Osteocyte (in vitro differentiated cells): Measurements from ENCODE around the gene SPRN. TPM values are rescaled to one million over a fixed set of nuclear protein-coding genes. Genes with fewer than 3 reads are reported as not detected.
A peak's percentile ranks its signal among the peaks of the same experiment; 100 is the strongest.

Experiments
- DNase-seq: peaks from one replicate; pipeline ENCODE4 v3.0.0; 2021; ENCODE audit warnings: mixed read lengths; ENCODE audit not compliant: unreplicated experiment; ENCODE audit errors: extremely low spot score
- H3K27ac Mint-ChIP-seq: one replicate; pipeline ENCODE4 v1.8.0; 2021; ENCODE audit warnings: mild to moderate bottlenecking, mixed read lengths; ENCODE audit not compliant: unreplicated experiment
- H3K27me3 Mint-ChIP-seq: one replicate; pipeline ENCODE4 v1.8.0; 2021; ENCODE audit warnings: mixed read lengths; ENCODE audit not compliant: unreplicated experiment
- H3K36me3 Mint-ChIP-seq: one replicate; pipeline ENCODE4 v1.8.0; 2021; ENCODE audit warnings: mixed read lengths; ENCODE audit not compliant: unreplicated experiment
- H3K4me1 Mint-ChIP-seq: one replicate; pipeline ENCODE4 v1.8.0; 2021; ENCODE audit warnings: mixed read lengths; ENCODE audit not compliant: unreplicated experiment
- H3K4me3 Mint-ChIP-seq: one replicate; pipeline ENCODE4 v1.8.0; 2021; ENCODE audit warnings: mild to moderate bottlenecking, moderate library complexity, mixed read lengths; ENCODE audit not compliant: unreplicated experiment
- H3K9me3 Mint-ChIP-seq: one replicate; pipeline ENCODE4 v1.8.0; 2021; ENCODE audit warnings: mixed read lengths; ENCODE audit not compliant: unreplicated experiment
- total RNA-seq: library from RNA; stranded (reverse); gene quantifications from 2 replicates; pipeline ENCODE4 v1.2.1, GENCODE V29; 2021
- TF ChIP-seq, protein P1 (sequence below): fragments of 200-600 bp; sonication (generic); IDR thresholded peaks from 2 replicates; pipeline ENCODE4 v1.5.0; 2021; ENCODE audit warnings: antibody characterized with exemption, mild to moderate bottlenecking, moderate library complexity

The SPRN gene
- total RNA-seq, 1 donor from 2014 or later, result 2.2 TPM

DNA sequence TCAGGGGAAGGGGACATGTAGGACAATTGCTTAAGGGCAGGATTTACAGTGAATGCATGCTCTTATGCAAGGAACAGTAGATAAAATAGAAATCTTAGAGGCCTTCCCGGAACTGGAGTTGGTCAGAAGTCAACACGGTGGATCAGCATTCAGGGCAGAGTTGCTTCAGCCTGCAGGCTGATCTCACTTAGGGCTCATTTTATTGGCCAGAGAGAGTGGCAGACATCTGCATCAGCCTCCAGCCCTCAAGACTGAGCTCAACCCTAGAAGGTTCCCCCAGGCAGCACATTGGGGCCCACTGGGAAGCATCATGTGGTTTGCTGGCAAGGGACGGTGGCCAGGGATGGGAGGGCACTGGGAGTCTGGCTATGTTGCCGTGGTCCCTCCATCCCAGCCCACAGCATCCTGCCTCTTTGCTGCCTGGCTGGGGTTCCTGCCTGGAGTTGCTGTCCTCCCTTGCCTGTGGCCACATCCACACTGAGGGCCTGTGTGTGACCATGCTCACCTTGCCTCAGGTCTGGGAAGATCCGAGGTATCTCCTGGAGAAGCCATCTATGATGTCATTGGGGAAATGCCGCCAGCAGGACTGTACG lies 42.4 kb upstream of the SPRN start:
- Mint-ChIP-seq H3K9me3 (peaks cover 21% of the 10 kb centered on the region), H3K4me3 (no peak overlapping the region), H3K4me1 (no peaks in the 10 kb centered on the region), H3K27ac (no peak overlapping the region), H3K36me3 (peaks cover 16% of the 10 kb centered on the region), H3K27me3 (no peaks in the 10 kb centered on the region)
- no peak for DNase-seq
- TF ChIP-seq, protein P1, sequence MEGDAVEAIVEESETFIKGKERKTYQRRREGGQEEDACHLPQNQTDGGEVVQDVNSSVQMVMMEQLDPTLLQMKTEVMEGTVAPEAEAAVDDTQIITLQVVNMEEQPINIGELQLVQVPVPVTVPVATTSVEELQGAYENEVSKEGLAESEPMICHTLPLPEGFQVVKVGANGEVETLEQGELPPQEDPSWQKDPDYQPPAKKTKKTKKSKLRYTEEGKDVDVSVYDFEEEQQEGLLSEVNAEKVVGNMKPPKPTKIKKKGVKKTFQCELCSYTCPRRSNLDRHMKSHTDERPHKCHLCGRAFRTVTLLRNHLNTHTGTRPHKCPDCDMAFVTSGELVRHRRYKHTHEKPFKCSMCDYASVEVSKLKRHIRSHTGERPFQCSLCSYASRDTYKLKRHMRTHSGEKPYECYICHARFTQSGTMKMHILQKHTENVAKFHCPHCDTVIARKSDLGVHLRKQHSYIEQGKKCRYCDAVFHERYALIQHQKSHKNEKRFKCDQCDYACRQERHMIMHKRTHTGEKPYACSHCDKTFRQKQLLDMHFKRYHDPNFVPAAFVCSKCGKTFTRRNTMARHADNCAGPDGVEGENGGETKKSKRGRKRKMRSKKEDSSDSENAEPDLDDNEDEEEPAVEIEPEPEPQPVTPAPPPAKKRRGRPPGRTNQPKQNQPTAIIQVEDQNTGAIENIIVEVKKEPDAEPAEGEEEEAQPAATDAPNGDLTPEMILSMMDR, result no peak

DNA sequence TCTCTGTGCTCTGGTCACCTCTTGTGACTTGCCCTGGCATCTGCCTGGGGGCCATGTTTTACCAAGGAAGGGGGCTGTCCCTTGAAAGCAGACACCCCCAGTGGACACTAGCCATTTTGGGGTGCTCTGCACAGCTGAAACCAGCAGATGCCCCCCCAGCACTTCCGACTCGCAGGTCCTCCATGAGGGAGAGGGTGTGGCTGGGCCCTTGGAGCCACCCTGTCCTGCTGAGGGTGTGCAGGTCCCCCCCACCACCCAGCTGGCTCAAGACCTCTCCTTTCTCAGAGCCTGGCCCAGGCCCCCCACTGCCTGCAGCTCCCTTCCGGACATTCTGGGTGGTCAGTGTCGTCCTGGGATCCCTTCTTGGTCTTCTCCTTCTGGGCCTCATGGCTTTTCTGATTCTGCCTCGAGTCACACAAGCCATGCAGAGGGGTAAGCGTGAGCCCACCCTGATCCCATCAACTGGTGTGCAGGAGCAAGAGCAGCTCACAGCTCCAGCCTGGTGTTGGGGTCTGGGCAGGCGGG lies 41.6 kb upstream of the SPRN start:
- Mint-ChIP-seq H3K27ac (no peak overlapping the region), H3K4me1 (no peaks in the 10 kb centered on the region), H3K36me3 (peaks cover 16% of the 10 kb centered on the region), H3K4me3 (no peak overlapping the region), H3K9me3 (peaks cover 17% of the 10 kb centered on the region), H3K27me3 (no peaks in the 10 kb centered on the region)
- DNase-seq, result peak; percentile 82
- TF ChIP-seq, protein P1, result no peak

DNA sequence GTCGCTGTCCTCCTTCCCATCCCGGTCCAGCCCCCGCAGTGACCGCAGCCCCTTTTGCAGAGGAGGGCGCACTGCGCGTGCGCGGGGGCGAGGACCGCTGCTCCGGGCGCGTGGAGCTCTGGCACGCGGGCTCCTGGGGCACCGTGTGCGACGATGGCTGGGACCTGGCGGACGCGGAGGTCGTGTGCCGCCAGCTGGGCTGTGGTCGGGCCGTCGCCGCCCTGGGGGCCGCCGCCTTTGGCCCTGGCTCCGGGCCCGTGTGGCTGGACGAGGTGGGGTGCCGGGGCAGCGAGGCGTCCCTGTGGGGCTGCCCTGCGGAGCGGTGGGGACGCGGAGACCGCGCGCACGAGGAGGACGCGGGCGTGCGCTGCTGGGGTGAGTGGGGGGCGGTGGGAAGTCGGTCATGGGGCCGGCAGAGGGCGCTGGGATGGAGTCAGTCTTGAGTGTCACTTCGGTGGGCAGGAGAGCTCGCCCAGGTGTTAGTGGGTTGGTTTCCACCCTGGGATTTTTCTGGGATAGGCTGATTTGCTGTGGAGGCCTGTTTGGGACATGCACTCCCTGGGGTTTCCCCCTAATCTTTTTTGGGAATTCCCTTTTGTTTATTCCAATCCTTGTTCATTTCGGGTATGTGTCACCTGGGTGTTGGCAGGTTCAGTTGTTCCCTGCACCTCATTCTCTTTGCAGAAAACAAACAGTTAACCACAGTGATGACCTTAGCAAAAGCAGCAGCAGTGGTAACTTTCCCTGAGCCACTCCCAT lies 40.9 kb upstream of the SPRN start:
- Mint-ChIP-seq H3K9me3 (peaks cover 17% of the 10 kb centered on the region), H3K36me3 (peaks cover 16% of the 10 kb centered on the region)
- TF ChIP-seq, protein P1, result no peak

DNA sequence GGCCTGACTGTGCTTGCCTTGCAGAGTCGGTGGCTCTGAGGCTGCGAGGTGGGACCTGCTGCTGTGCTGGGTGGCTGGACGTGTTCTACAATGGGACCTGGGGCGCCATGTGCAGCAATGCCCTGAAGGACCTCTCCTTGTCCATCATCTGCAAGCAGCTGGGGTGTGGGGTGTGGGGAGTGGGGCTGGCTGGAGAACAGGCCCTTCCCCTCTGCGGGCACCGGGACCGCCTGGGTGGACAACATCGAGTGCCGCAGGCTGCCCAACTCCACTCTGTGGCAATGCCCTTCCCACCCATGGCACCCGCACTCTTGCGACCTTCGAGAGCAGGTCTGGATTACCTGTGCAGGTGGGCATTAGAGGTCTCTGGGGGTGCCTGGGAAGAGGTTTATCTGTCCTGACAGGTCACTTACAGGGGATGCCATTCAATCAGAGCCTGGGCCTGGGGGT lies 40.2 kb upstream of the SPRN start:
- peaks cover 13% of the 10 kb centered on the region for H3K9me3 Mint-ChIP-seq

More for the DNA sequence above, 40.9 kb upstream of the SPRN start:
- Mint-ChIP-seq H3K27ac (no peak overlapping the region), H3K4me3 (no peak overlapping the region), H3K4me1 (no peaks in the 10 kb centered on the region), H3K27me3 (no peaks in the 10 kb centered on the region)
- peak; percentile 82 for DNase-seq

More for the DNA sequence above, 40.2 kb upstream of the SPRN start:
- Mint-ChIP-seq H3K36me3 (peaks cover 14% of the 10 kb centered on the region), H3K27ac (no peak overlapping the region), H3K4me1 (no peaks in the 10 kb centered on the region), H3K27me3 (no peaks in the 10 kb centered on the region), H3K4me3 (no peak overlapping the region)
- DNase-seq, result peak; percentile 77
- TF ChIP-seq, protein P1, result no peak
